Measurements from ENCODE around the gene TLL2. TPM values are rescaled to one million over a fixed set of nuclear protein-coding genes. Genes with fewer than 3 reads are reported as not detected.

The TLL2 gene
- total RNA-seq, 1 experiment from 2014 or later: 0.18 TPM

DNA sequence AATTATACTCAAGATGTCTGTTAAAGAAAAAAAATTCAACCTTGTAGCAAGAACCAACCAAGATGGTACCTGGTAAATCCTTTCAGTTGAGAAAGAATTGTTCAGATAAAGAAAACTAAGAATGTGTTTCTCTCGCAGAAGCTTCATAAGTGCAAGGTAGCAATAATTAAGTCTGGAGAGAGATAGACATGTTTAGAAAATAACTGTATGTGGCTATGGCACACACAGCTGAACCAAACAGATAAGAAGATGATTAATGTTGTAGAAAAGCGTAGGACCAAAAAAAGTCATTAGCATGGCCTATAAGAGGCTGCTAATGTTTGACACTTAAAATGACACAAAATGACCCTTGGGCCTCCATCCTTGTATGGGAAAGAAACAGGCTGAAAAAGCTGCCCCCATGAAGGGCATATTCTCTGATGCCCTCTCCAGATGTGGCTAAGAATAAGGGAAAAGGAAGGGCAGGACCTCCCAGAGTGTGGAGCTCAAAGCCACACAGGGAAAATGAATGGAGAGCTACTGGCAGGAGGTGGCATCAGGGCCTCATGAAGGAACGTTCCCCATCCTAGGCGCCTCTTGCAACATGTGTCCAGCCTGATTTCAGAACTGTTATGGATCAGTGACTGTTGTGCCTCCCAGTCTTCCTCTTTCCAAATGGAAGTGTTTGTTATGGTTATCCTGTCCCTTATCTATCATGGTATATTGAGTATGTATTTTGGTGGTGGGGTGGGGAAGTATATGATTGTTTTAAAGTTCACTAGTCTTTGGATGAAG is 30.7 kb downstream of the TLL2 start:
- no peaks in the 10 kb centered on the region for H3K4me1 ChIP-seq (ENCODE audit: insufficient read depth, low read length)
- no peak overlapping the region for H2AFZ ChIP-seq (ENCODE audit: low read length)
- DNase-seq (no peak), ATAC-seq (no peak)
- no peak overlapping the region for H3K27ac ChIP-seq (ENCODE audit: low read length)
- H3K9ac ChIP-seq (ENCODE audit: low read length): no peak overlapping the region
- ChIA-PET POLR2A (ENCODE audit: unreplicated experiment) (no interaction called here), CTCF (no interaction called here)
- H3K27me3 ChIP-seq (ENCODE audit: low read length): 0 out of 2 replicates have a peak, but pooled peaks cover 15% of the 10 kb centered on the region
- no peaks in the 10 kb centered on the region for H4K20me1 ChIP-seq (ENCODE audit: low read length)
- BruUV-seq (replicated peaks): no TSS peak
- H3K4me3 ChIP-seq (ENCODE audit: low read length): no peak overlapping the region
- no peaks in the 10 kb centered on the region for H3K9me2 ChIP-seq (replicated peaks; ENCODE audit: low read length)
- H3K9me3 ChIP-seq (ENCODE audit: low read length): no peaks in the 10 kb centered on the region
- H3K79me2 ChIP-seq (ENCODE audit: low read length): no peaks in the 10 kb centered on the region
- intact Hi-C loops (cut with micrococcal nuclease): no loop called here
- H3K4me2 ChIP-seq (ENCODE audit: low read length): no peak overlapping the region
- H3F3A ChIP-seq (ENCODE audit: low read length, unreplicated experiment): no peaks in the 10 kb centered on the region
- TF ChIP-seq, protein P1, sequence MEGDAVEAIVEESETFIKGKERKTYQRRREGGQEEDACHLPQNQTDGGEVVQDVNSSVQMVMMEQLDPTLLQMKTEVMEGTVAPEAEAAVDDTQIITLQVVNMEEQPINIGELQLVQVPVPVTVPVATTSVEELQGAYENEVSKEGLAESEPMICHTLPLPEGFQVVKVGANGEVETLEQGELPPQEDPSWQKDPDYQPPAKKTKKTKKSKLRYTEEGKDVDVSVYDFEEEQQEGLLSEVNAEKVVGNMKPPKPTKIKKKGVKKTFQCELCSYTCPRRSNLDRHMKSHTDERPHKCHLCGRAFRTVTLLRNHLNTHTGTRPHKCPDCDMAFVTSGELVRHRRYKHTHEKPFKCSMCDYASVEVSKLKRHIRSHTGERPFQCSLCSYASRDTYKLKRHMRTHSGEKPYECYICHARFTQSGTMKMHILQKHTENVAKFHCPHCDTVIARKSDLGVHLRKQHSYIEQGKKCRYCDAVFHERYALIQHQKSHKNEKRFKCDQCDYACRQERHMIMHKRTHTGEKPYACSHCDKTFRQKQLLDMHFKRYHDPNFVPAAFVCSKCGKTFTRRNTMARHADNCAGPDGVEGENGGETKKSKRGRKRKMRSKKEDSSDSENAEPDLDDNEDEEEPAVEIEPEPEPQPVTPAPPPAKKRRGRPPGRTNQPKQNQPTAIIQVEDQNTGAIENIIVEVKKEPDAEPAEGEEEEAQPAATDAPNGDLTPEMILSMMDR (conservative IDR thresholded peaks at IDR 0.05; ENCODE audit: low read depth, low read length): no peak
- TF ChIP-seq EZH2phosphoT487 (IDR thresholded peaks at IDR 0.05; ENCODE audit: borderline replicate concordance, low read length): no peak
- no peak for TF ChIP-seq EZH2 (IDR thresholded peaks at IDR 0.05; ENCODE audit: low read length, unreplicated experiment)
- H3K36me3 ChIP-seq (ENCODE audit: low read depth, low read length): no peaks in the 10 kb centered on the region

DNA sequence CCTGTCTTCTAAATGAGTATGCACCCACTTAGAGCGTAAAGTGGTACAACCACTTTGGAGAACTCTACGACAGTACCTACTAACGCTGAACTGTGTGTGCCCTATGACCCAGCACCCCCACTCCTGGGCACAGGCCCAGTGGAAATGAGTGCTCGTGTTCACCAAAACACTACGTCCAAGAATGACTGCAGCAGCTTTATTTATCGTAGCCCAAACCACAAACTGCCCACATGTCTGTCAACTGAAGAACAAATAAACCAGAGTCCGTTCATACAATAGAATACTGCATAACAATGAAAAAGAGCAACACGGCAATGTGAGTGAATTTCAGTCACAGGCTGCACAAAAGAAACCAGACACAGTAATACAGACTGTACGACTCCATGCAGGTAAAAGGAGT is 35.4 kb downstream of the TLL2 start:
- BruUV-seq (replicated peaks): no TSS peak
- TF ChIP-seq EZH2phosphoT487 (IDR thresholded peaks at IDR 0.05; ENCODE audit: borderline replicate concordance, low read length) (no peak), EZH2 (IDR thresholded peaks at IDR 0.05; ENCODE audit: low read length, unreplicated experiment) (no peak)
- TF ChIP-seq, protein P1 (conservative IDR thresholded peaks at IDR 0.05; ENCODE audit: low read depth, low read length): no peak
- Histone ChIP-seq H3K79me2 (ENCODE audit: low read length) (no peaks in the 10 kb centered on the region), H3K27ac (ENCODE audit: low read length) (no peak overlapping the region), H3K4me3 (ENCODE audit: low read length) (no peak overlapping the region), H3K9ac (ENCODE audit: low read length) (no peak overlapping the region), H3K9me3 (ENCODE audit: low read length) (no peaks in the 10 kb centered on the region), H3K4me2 (ENCODE audit: low read length) (no peak overlapping the region), H3K27me3 (ENCODE audit: low read length) (peaks cover 34% of the 10 kb centered on the region; the same call in 1 of the 2 replicates), H4K20me1 (ENCODE audit: low read length) (no peaks in the 10 kb centered on the region), H3K36me3 (ENCODE audit: low read depth, low read length) (no peaks in the 10 kb centered on the region), H3F3A (ENCODE audit: low read length, unreplicated experiment) (no peaks in the 10 kb centered on the region), H3K9me2 (replicated peaks; ENCODE audit: low read length) (no peaks in the 10 kb centered on the region), H3K4me1 (ENCODE audit: insufficient read depth, low read length) (no peaks in the 10 kb centered on the region), H2AFZ (ENCODE audit: low read length) (no peak overlapping the region)
- ChIA-PET POLR2A (ENCODE audit: unreplicated experiment) (no interaction called here), CTCF (no interaction called here)
- intact Hi-C loops (cut with micrococcal nuclease): no loop called here
- no peak for DNase-seq
- no peak for ATAC-seq

DNA sequence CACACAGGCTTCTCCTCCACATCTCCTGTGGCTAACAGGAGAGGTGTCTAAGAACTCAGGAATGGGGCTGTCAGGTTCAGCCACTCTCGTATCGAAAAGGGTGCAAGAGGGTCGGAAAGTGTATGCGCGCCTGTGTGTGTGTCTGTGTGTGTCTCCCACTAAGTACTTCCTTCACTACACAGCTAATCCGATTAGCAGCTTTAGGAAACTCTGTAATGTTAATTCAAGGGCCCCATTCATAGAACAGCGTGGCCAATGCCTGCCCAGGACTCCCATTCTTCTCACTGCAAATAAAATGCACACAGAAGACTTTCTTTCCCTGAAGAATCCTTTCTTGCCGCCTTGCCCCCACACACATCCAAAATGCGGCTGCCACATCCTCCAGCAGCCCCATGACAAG is 39.9 kb downstream of the TLL2 start:
- TF ChIP-seq, protein P1 (conservative IDR thresholded peaks at IDR 0.05; ENCODE audit: low read depth, low read length): no peak
- TF ChIP-seq EZH2phosphoT487 (IDR thresholded peaks at IDR 0.05; ENCODE audit: borderline replicate concordance, low read length) (no peak), EZH2 (IDR thresholded peaks at IDR 0.05; ENCODE audit: low read length, unreplicated experiment) (no peak)
- no peaks in the 10 kb centered on the region for H3K36me3 ChIP-seq (ENCODE audit: low read depth, low read length)
- H3F3A ChIP-seq (ENCODE audit: low read length, unreplicated experiment): no peaks in the 10 kb centered on the region
- no peak overlapping the region for H3K27ac ChIP-seq (ENCODE audit: low read length)
- CTCF ChIA-PET: no interaction called here
- no TSS peak for BruUV-seq (replicated peaks)
- H3K4me2 ChIP-seq (ENCODE audit: low read length): no peak overlapping the region
- no peaks in the 10 kb centered on the region for H3K9me3 ChIP-seq (ENCODE audit: low read length)
- no peak overlapping the region for H3K9ac ChIP-seq (ENCODE audit: low read length)
- POLR2A ChIA-PET (ENCODE audit: unreplicated experiment): no interaction called here
- no peaks in the 10 kb centered on the region for H3K79me2 ChIP-seq (ENCODE audit: low read length)
- H3K27me3 ChIP-seq (ENCODE audit: low read length): peaks cover 20% of the 10 kb centered on the region; the same call in 1 of the 2 replicates
- no peaks in the 10 kb centered on the region for H3K4me1 ChIP-seq (ENCODE audit: insufficient read depth, low read length)
- intact Hi-C loops (cut with micrococcal nuclease): no loop called here
- DNase-seq (no peak), ATAC-seq (no peak)
- no peak overlapping the region for H2AFZ ChIP-seq (ENCODE audit: low read length)
- no peak overlapping the region for H3K4me3 ChIP-seq (ENCODE audit: low read length)
- no peaks in the 10 kb centered on the region for H4K20me1 ChIP-seq (ENCODE audit: low read length)
- H3K9me2 ChIP-seq (replicated peaks; ENCODE audit: low read length): no peaks in the 10 kb centered on the region
